ENCODE results near the gene NTM. TPM values are rescaled to one million over a fixed set of nuclear protein-coding genes. Genes with fewer than 3 reads are reported as not detected.

The NTM gene
- total and polyA plus RNA-seq, 2 of the 8 experiments (the other 6 are each of a cell fraction or from before 2014, with no cell fraction given): 13.4 to 20.0 TPM

DNA sequence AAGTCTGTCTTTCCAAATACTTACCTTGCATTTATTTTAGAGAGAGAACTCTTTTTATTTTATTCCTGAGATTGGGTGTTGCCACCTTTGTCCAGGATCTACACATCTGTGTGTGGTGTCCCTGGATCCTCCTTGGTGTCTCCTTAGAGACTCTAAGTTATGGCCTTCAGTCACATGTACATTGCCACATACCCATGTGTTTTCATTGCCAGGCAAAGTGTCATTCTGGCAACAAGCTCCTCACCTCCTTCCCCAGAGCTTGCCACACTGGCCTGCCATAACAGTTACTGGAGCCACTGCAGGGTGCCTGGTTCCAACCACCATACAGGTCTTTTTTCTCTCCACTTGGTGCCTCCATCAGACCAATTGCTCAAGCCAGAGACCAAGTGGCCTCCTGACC, 379.7 kb downstream of the NTM start:
- Histone ChIP-seq H3K18ac (ENCODE audit: extremely low read depth, low read length) (no peak overlapping the region), H3K79me2 (ENCODE audit: control insufficient read depth in 1 of 2, insufficient read depth in 2 of 2, low read length in 2 of 2) (no peaks in the 10 kb centered on the region), H3K4ac (replicated peaks; ENCODE audit: insufficient read length, low read depth, low read length) (no peak overlapping the region), H2BK12ac (ENCODE audit: low read depth, low read length) (no peak overlapping the region), H3K56ac (replicated peaks; ENCODE audit: insufficient read length, low read depth, low read length) (no peak overlapping the region), H3K14ac (ENCODE audit: insufficient read length) (no peak overlapping the region), H3K4me2 (ENCODE audit: insufficient read depth in 1 of 2, low read depth in 2 of 2, low read length in 2 of 2) (no peak overlapping the region), H3K23me2 (ENCODE audit: low read depth, low read length) (no peaks in the 10 kb centered on the region), H3K4me1 (replicated peaks in 1 of 4; ENCODE audit: control insufficient read depth in 3 of 4, insufficient read depth in 4 of 4, low read length in 3 of 4) (peaks cover 0 to 2% (median 0%) of the 10 kb centered on the region in 4 experiments; a peak in 2 of 7 replicates), H2AK5ac (ENCODE audit: low read depth, low read length) (no peak overlapping the region), H2BK15ac (ENCODE audit: low read length) (no peak overlapping the region), H3K23ac (ENCODE audit: insufficient read length) (no peak overlapping the region), H3K9me3 (ENCODE audit: insufficient read depth in 2 of 2, low read depth in 1 of 2, low read length in 1 of 2) (no peaks in the 10 kb centered on the region), H3K4me3 (ENCODE audit: extremely low read depth in 1 of 4, insufficient read depth in 2 of 4, low read depth in 3 of 4, low read length in 4 of 4) (no peak overlapping the region), H4K5ac (ENCODE audit: insufficient read length, low read depth, low read length) (no peak overlapping the region), H2BK5ac (ENCODE audit: low read depth, low read length) (no peak overlapping the region), H4K91ac (replicated peaks; ENCODE audit: insufficient read length, low read length) (no peak overlapping the region), H2BK20ac (ENCODE audit: low read length) (no peak overlapping the region), H3K9ac (replicated peaks in 1 of 4; ENCODE audit: extremely low read depth in 1 of 4, low read depth in 3 of 4, low read length in 3 of 4) (no peak overlapping the region), H2BK120ac (replicated peaks; ENCODE audit: low read depth, low read length) (no peak overlapping the region), H3K27ac (ENCODE audit: low read depth, low read length) (no peak overlapping the region), H3K36me3 (ENCODE audit: control insufficient read depth in 2 of 4, insufficient read depth in 4 of 4, low read length in 3 of 4) (no peaks in the 10 kb centered on the region), H4K8ac (ENCODE audit: extremely low read depth, insufficient read depth, low read length) (no peak overlapping the region), H2AFZ (ENCODE audit: low read length) (no peak overlapping the region), H3K79me1 (ENCODE audit: low read depth, low read length) (no peaks in the 10 kb centered on the region), H4K20me1 (replicated peaks in 1 of 2; ENCODE audit: control insufficient read depth in 1 of 2, insufficient read depth in 2 of 2, low read length in 2 of 2) (peaks cover 0 to 1% of the 10 kb centered on the region in 2 experiments), H3K27me3 (replicated peaks in 1 of 4; ENCODE audit: control insufficient read depth in 3 of 4, extremely low read depth in 1 of 4, insufficient read depth in 3 of 4, low read length in 3 of 4) (no peaks in the 10 kb centered on the region)
- FAIRE-seq (no peak), DNase-seq (ENCODE audit: low read depth in 1 of 2, low spot score in 2 of 2) (no peak)
- CTCF ChIA-PET (ENCODE audit: partially characterized antibody): interaction anchor here (0.7 to 5.9 kb wide), 9 partner anchors 11 to 161 kb away, joined by 3 to 74 read pairs (median 32); no protein-coding TSS in a partner anchor
- TF ChIP-seq POLR2A (IDR thresholded peaks at IDR 0.05; ENCODE audit: control extremely low read depth in 1 of 2, low read depth in 2 of 2, low read length in 2 of 2): no peak
- no peak for TF ChIP-seq GABPA (IDR thresholded peaks at IDR 0.05; ENCODE audit: borderline replicate concordance, insufficient read depth, low read length)
- TF ChIP-seq SRF (IDR thresholded peaks at IDR 0.05; ENCODE audit: low read depth, low read length): no peak
- TF ChIP-seq CREB1 (IDR thresholded peaks at IDR 0.05): no peak
- TF ChIP-seq ZNF274 (IDR thresholded peaks at IDR 0.05; ENCODE audit: borderline replicate concordance, extremely low read depth, low read length): no peak
- no peak for TF ChIP-seq CHD1 (IDR thresholded peaks at IDR 0.05; ENCODE audit: low read depth, low read length)
- TF ChIP-seq, protein P1, sequence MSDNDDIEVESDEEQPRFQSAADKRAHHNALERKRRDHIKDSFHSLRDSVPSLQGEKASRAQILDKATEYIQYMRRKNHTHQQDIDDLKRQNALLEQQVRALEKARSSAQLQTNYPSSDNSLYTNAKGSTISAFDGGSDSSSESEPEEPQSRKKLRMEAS (IDR thresholded peaks at IDR 0.05): no peak
- TF ChIP-seq, protein P2, sequence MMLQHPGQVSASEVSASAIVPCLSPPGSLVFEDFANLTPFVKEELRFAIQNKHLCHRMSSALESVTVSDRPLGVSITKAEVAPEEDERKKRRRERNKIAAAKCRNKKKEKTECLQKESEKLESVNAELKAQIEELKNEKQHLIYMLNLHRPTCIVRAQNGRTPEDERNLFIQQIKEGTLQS (IDR thresholded peaks at IDR 0.05; ENCODE audit: insufficient read depth, low read depth, low read length): no peak
- POLR2A ChIA-PET (ENCODE audit: partially characterized antibody): no interaction called here
